Subcutaneous adipose tissue (tissue), 4 donors: ENCODE measurements around the gene SPR. TPM values are rescaled to one million over a fixed set of nuclear protein-coding genes. Genes with fewer than 3 reads are reported as not detected.

Experiments used
- CTCF ChIP-seq: fragments of 450-650 bp; IDR thresholded peaks from one replicate; pipeline ENCODE4 v1.5.1; 2016; ENCODE audit warnings: low read depth, mild to moderate bottlenecking, control low read depth, antibody characterized with exemption, moderate library complexity
- total RNA-seq, 4 donors: library from RNA; depleted of rRNA; stranded (reverse); fragments of >200 nt; gene quantifications; one replicate each; pipeline ENCODE4 v1.1.0, GENCODE V29; 2016

Gene SPR
- total RNA-seq: 10 to 100 TPM; 32.6 to 46.1 (median 38.0) TPM

GRCh38 chr2:72887032-72887739, at the start of gene SPR:
SPR (plus strand) TSS chr2:72887408; CDS start chr2:72887433, 25 bp downstream.
- TF ChIP-seq CTCF: no peak

GRCh38 chr2:72840066-72840465, 47.1 kb upstream of the SPR start:
- TF ChIP-seq CTCF: no peak

- TF ChIP-seq CTCF: no peak
These were observed 45.6 kb upstream of the SPR start for GRCh38 chr2:72841462-72842125.

- TF ChIP-seq CTCF: no peak
These were observed 43.9 kb upstream of the SPR start for GRCh38 chr2:72843301-72843700.

- TF ChIP-seq CTCF: no peak
These were observed 40.8 kb upstream of the SPR start for GRCh38 chr2:72846171-72847095.

- TF ChIP-seq CTCF: no peak
These were observed 39.5 kb upstream of the SPR start for GRCh38 chr2:72847534-72848315.
